ENCODE results near the gene NBPF4. TPM values are rescaled to one million over a fixed set of nuclear protein-coding genes. Genes with fewer than 3 reads are reported as not detected.
"Not testable (repeated sequence)": the region's sequence is repeated elsewhere in the genome, so short reads cannot be mapped to it uniquely, and the experiment has no call there.

Gene NBPF4
- total and polyA plus RNA-seq, 8 donors = not detected

GRCh38 chr1:108211014-108211413 lies 32.9 kb downstream of the NBPF4 start:
- DNase-seq = no peak
- H3K4me3 ChIP-seq = no peak overlapping the region
- intact Hi-C loops (cut with DNase I; ENCODE audit: low total_unique reads) = no loop called here
- TF ChIP-seq POLR2A (IDR thresholded peaks at IDR 0.05) (no peak), CTCF (IDR thresholded peaks at IDR 0.05) (no peak), EP300 (IDR thresholded peaks at IDR 0.05) (no peak), POLR2AphosphoS5 (IDR thresholded peaks at IDR 0.05) (no peak)
- H3K36me3 ChIP-seq = no peaks in the 10 kb centered on the region
- no peaks in the 10 kb centered on the region for H3K4me1 ChIP-seq
- 83 to 97% (median 95%) methylated on average over 1 of the region's 1 CpG for WGBS, 5 donors
- peaks cover 0 to 15% (median 8%) of the 10 kb centered on the region in 3 donors for H3K27me3 ChIP-seq
- H3K9me3 ChIP-seq = no peaks in the 10 kb centered on the region
- H3K27ac ChIP-seq = no peak overlapping the region

GRCh38 chr1:108209456-108210108 lies 34.3 kb downstream of the NBPF4 start:
- H3K36me3 ChIP-seq = no peaks in the 10 kb centered on the region
- 76 to 89% (median 81%) methylated on average over 8 to 11 of the region's 11 CpGs for WGBS, 5 donors
- H3K27me3 ChIP-seq = peaks cover 0 to 15% (median 8%) of the 10 kb centered on the region in 3 donors
- peaks cover 0 to 2% (median 0%) of the 10 kb centered on the region in 4 donors for H3K9me3 ChIP-seq
- no peak for DNase-seq
- H3K4me3 ChIP-seq = no peak overlapping the region
- no peaks in the 10 kb centered on the region for H3K4me1 ChIP-seq
- TF ChIP-seq EP300 (IDR thresholded peaks at IDR 0.05) (no peak), CTCF (IDR thresholded peaks at IDR 0.05) (no peak), POLR2AphosphoS5 (IDR thresholded peaks at IDR 0.05) (no peak), POLR2A (IDR thresholded peaks at IDR 0.05) (no peak)
- intact Hi-C loops (cut with DNase I; ENCODE audit: low total_unique reads) = no loop called here
- H3K27ac ChIP-seq = no peak overlapping the region

GRCh38 chr1:108208724-108209446 lies 35.0 kb downstream of the NBPF4 start:
- H3K4me3 ChIP-seq = no peak overlapping the region
- TF ChIP-seq POLR2AphosphoS5 (IDR thresholded peaks at IDR 0.05) = no peak
- no peak for TF ChIP-seq EP300 (IDR thresholded peaks at IDR 0.05)
- TF ChIP-seq POLR2A (IDR thresholded peaks at IDR 0.05) = no peak
- TF ChIP-seq CTCF (IDR thresholded peaks at IDR 0.05) = no peak
- no peaks in the 10 kb centered on the region for H3K4me1 ChIP-seq
- H3K9me3 ChIP-seq = peaks cover 0 to 4% (median 0%) of the 10 kb centered on the region in 4 donors
- no peaks in the 10 kb centered on the region for H3K36me3 ChIP-seq
- intact Hi-C loops (cut with DNase I; ENCODE audit: low total_unique reads) = no loop called here
- WGBS, 5 donors = 42 to 57% (median 49%) methylated on average over 11 of the region's 11 CpGs
- H3K27me3 ChIP-seq = peaks cover 0 to 15% (median 8%) of the 10 kb centered on the region in 3 donors
- peak in 1 of 2 donors; percentile 49 for DNase-seq
- H3K27ac ChIP-seq = no peak overlapping the region

- intact Hi-C loops (cut with DNase I; ENCODE audit: low total_unique reads); H3K36me3 ChIP-seq; DNase-seq; H3K4me3 ChIP-seq; H3K27me3 ChIP-seq; H3K9me3 ChIP-seq; H3K27ac ChIP-seq: not testable (repeated sequence)
- WGBS, 5 donors = 89 to 96% (median 92%) methylated on average over 3 of the region's 3 CpGs
- H3K4me1 ChIP-seq = peaks cover 2 to 16% (median 9%) of the 10 kb centered on the region in 4 donors
Measured at GRCh38 chr1:108203582-108203981, 40.3 kb downstream of the NBPF4 start.

Measured in stomach (tissue), 9 donors.